Measurements from ENCODE around the gene KIAA1217. TPM values are rescaled to one million over a fixed set of nuclear protein-coding genes. Genes with fewer than 3 reads are reported as not detected.

Gene KIAA1217
- total RNA-seq, 3 donors from 2014 or later (not counting 1 experiment from before 2014, with no cell fraction given): not detected

DNA sequence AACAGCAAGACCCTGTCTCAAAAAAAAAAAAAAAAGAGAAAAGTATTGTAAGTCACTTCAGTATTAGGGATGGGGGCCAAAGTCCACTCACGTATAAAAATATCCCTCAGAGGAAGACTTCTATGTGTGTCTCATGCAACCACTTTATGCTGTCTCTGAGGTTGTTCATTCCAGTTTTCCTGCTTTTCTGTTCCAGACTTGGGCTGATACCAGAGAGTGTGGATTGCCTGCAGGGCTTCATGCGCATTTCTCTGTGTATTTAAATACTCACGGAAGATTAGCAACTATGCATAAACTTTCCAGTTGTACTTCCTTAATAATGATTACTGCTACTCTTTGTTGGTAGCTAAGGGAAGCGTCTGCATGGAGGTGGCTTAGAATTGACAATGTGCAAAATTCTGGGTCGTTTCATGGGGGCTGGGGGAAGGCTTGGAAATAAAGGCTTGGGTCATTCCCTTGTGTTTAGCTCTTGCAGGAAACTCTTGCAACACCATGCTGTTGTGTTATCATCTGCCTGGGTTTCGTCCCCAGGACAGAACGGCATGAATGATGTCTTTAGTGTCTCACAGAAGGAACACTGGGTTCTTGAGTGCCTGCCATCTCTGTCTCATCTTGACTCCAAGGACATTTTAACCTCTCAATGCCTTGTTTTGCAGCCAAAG is 54.1 kb downstream of the KIAA1217 start:
- ATAC-seq: no peak
- no peaks in the 10 kb centered on the region for H3K9me3 ChIP-seq (ENCODE audit: control insufficient read depth, insufficient read depth, low read length)
- TF ChIP-seq, protein P1, sequence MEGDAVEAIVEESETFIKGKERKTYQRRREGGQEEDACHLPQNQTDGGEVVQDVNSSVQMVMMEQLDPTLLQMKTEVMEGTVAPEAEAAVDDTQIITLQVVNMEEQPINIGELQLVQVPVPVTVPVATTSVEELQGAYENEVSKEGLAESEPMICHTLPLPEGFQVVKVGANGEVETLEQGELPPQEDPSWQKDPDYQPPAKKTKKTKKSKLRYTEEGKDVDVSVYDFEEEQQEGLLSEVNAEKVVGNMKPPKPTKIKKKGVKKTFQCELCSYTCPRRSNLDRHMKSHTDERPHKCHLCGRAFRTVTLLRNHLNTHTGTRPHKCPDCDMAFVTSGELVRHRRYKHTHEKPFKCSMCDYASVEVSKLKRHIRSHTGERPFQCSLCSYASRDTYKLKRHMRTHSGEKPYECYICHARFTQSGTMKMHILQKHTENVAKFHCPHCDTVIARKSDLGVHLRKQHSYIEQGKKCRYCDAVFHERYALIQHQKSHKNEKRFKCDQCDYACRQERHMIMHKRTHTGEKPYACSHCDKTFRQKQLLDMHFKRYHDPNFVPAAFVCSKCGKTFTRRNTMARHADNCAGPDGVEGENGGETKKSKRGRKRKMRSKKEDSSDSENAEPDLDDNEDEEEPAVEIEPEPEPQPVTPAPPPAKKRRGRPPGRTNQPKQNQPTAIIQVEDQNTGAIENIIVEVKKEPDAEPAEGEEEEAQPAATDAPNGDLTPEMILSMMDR (IDR thresholded peaks at IDR 0.05): no peak
- 58% methylated on average over 6 of the region's 7 CpGs for WGBS (ENCODE audit: insufficient coverage)
- no peaks in the 10 kb centered on the region for H3K4me1 Mint-ChIP-seq
- no peak overlapping the region for H3K27ac Mint-ChIP-seq
- intact Hi-C loops (cut with micrococcal nuclease): no loop called here
- no peak overlapping the region for H3K4me3 Mint-ChIP-seq
- no peaks in the 10 kb centered on the region for H3K36me3 ChIP-seq (ENCODE audit: control insufficient read depth, insufficient read depth, low read length)
- H3K4me1 ChIP-seq (ENCODE audit: control insufficient read depth, insufficient read depth, low read length): no peaks in the 10 kb centered on the region
- no peak overlapping the region for H3K27ac ChIP-seq (ENCODE audit: low read length)
- no peaks in the 10 kb centered on the region for H3K27me3 Mint-ChIP-seq (ENCODE audit: low read depth in 2 of 2)
- no peaks in the 10 kb centered on the region for H3K27me3 ChIP-seq (ENCODE audit: control insufficient read depth, insufficient read depth, low read length)
- H3K9me3 Mint-ChIP-seq: peaks cover 0 to 3% of the 10 kb centered on the region in 2 donors
- H3K4me3 ChIP-seq (ENCODE audit: low read length): no peak overlapping the region
- DNase-seq: no peak
- no peaks in the 10 kb centered on the region for H3K36me3 Mint-ChIP-seq

DNA sequence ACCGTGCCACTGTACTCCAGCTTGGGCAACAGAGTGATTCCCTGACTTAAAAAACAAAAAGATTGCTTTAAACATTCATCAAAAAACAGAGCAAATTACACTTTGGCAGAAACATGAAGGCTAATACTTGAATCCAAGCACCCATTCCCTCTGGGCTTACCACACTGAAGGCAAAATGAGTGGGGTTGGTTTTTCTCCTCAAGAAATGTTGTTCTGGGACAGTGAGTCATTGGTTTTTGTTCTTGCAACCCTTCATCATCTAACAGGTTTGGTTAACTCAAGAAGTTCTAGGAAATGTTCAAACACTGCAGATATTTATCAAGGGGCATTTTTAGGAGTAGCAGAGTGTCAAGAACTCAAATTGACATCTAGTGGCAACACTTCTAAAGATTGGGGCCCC is 60.5 kb downstream of the KIAA1217 start:
- ATAC-seq (no peak), DNase-seq (no peak)
- no peaks in the 10 kb centered on the region for H3K9me3 ChIP-seq (ENCODE audit: control insufficient read depth, insufficient read depth, low read length)
- H3K27ac ChIP-seq (ENCODE audit: low read length): no peak overlapping the region
- no peaks in the 10 kb centered on the region for H3K9me3 Mint-ChIP-seq
- H3K4me3 ChIP-seq (ENCODE audit: low read length): no peak overlapping the region
- no peak overlapping the region for H3K4me3 Mint-ChIP-seq
- WGBS (ENCODE audit: insufficient coverage): 91% methylated on average over 1 of the region's 1 CpG
- no peaks in the 10 kb centered on the region for H3K27me3 ChIP-seq (ENCODE audit: control insufficient read depth, insufficient read depth, low read length)
- no peaks in the 10 kb centered on the region for H3K36me3 ChIP-seq (ENCODE audit: control insufficient read depth, insufficient read depth, low read length)
- H3K4me1 Mint-ChIP-seq: no peaks in the 10 kb centered on the region
- H3K27me3 Mint-ChIP-seq (ENCODE audit: low read depth in 2 of 2): no peaks in the 10 kb centered on the region
- H3K36me3 Mint-ChIP-seq: no peaks in the 10 kb centered on the region
- intact Hi-C loops (cut with micrococcal nuclease): no loop called here
- H3K4me1 ChIP-seq (ENCODE audit: control insufficient read depth, insufficient read depth, low read length): no peaks in the 10 kb centered on the region
- H3K27ac Mint-ChIP-seq: no peak overlapping the region
- TF ChIP-seq, protein P1 (IDR thresholded peaks at IDR 0.05): no peak

DNA sequence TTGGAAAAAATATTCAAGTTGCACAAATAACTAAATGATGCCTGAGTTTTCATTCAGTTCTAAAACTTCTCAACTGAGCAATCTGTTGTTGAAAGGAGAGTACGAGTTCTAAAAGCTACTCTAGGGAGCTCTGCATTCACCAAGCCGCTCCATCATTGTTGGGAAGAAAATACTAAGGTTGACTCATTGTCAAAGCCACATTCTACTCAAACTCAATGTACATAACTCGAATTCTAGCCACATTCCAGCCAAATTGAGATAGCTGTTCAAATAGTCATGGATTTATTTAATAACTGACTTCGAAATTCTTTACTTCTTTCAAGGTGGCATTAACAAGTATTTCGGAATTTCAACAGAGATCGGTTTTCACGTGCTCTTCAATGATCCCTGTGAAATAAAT is 63.4 kb downstream of the KIAA1217 start:
- ATAC-seq: no peak

More for the DNA sequence above, 63.4 kb downstream of the KIAA1217 start:
- no peak for DNase-seq
- no peaks in the 10 kb centered on the region for H3K4me1 ChIP-seq (ENCODE audit: control insufficient read depth, insufficient read depth, low read length)
- Mint-ChIP-seq H3K27ac (no peak overlapping the region), H3K4me1 (no peaks in the 10 kb centered on the region), H3K9me3 (no peaks in the 10 kb centered on the region), H3K36me3 (no peaks in the 10 kb centered on the region), H3K4me3 (no peak overlapping the region), H3K27me3 (ENCODE audit: low read depth in 2 of 2) (no peaks in the 10 kb centered on the region)
- intact Hi-C loops (cut with micrococcal nuclease): no loop called here
- 73% methylated on average over 6 of the region's 7 CpGs for WGBS (ENCODE audit: insufficient coverage)
- no peaks in the 10 kb centered on the region for H3K27me3 ChIP-seq (ENCODE audit: control insufficient read depth, insufficient read depth, low read length)
- TF ChIP-seq, protein P1 (IDR thresholded peaks at IDR 0.05): no peak
- no peak overlapping the region for H3K4me3 ChIP-seq (ENCODE audit: low read length)
- H3K36me3 ChIP-seq (ENCODE audit: control insufficient read depth, insufficient read depth, low read length): no peaks in the 10 kb centered on the region
- no peaks in the 10 kb centered on the region for H3K9me3 ChIP-seq (ENCODE audit: control insufficient read depth, insufficient read depth, low read length)
- H3K27ac ChIP-seq (ENCODE audit: low read length): no peak overlapping the region
